Stimulated activated CD4-positive, alpha-beta T cell treated with anti-CD3 and anti-CD28 coated beads, Interleukin-4, amount 100 ng/mL, for 48 hours (primary cell): Measurements from ENCODE around the gene NFKBIE.
"Not testable (repeated sequence)": the region's sequence is repeated elsewhere in the genome, so short reads cannot be mapped to it uniquely, and the experiment has no call there.

ENCODE experiments used
- DNase-seq, 2 donors: peaks; one replicate each; pipeline ENCODE4 v3.0.0-alpha.2; 2020; ENCODE audit warnings: low read depth in 2 of 2

The NFKBIE gene

GRCh38 chr6:44265007-44265721, at the start of gene NFKBIE:
Gene NFKBIE (minus strand): TSS chr6:44265551. CDS start chr6:44265346, 205 bp downstream.
- DNase-seq = peak; percentile 91 to 96

- DNase-seq = not testable (repeated sequence)
Observed at GRCh38 chr6:44314657-44315056, 49.3 kb upstream of the NFKBIE start.

GRCh38 chr6:44312901-44313788, 47.8 kb upstream of the NFKBIE start, which contains the start of gene AARS2:
Gene AARS2 (minus strand): TSS chr6:44313347. CDS start chr6:44313323, 24 bp downstream.
- DNase-seq = peak; percentile 89 to 97

- no peak for DNase-seq
Observed at GRCh38 chr6:44311767-44312166, 46.4 kb upstream of the NFKBIE start.

- DNase-seq = no peak
Observed at GRCh38 chr6:44311304-44311703, 46.0 kb upstream of the NFKBIE start.

- DNase-seq = no peak
Observed at GRCh38 chr6:44310241-44310640, 44.9 kb upstream of the NFKBIE start.

GRCh38 chr6:44309631-44310030, 44.3 kb upstream of the NFKBIE start:
- no peak for DNase-seq

- no peak for DNase-seq
Observed at GRCh38 chr6:44309092-44309491, 43.7 kb upstream of the NFKBIE start.

- DNase-seq = no peak
Observed at GRCh38 chr6:44307217-44307616, 41.9 kb upstream of the NFKBIE start.

GRCh38 chr6:44306710-44307109, 41.4 kb upstream of the NFKBIE start:
- DNase-seq = no peak

- no peak for DNase-seq
Observed at GRCh38 chr6:44305200-44305725, 39.9 kb upstream of the NFKBIE start.

GRCh38 chr6:44304282-44305199, 39.2 kb upstream of the NFKBIE start:
- DNase-seq = peak in 1 of 2 donors; percentile 4

GRCh38 chr6:44303842-44304241, 38.5 kb upstream of the NFKBIE start:
- no peak for DNase-seq

- no peak for DNase-seq
Observed at GRCh38 chr6:44302856-44303255, 37.5 kb upstream of the NFKBIE start.

- no peak for DNase-seq
Observed at GRCh38 chr6:44301782-44302564, 36.6 kb upstream of the NFKBIE start.

GRCh38 chr6:44301106-44301505, 35.8 kb upstream of the NFKBIE start:
- DNase-seq = no peak

- no peak for DNase-seq
Observed at GRCh38 chr6:44300292-44300823, 35.0 kb upstream of the NFKBIE start.

- no peak for DNase-seq
Observed at GRCh38 chr6:44298864-44299263, 33.5 kb upstream of the NFKBIE start.

GRCh38 chr6:44298055-44298803, 32.9 kb upstream of the NFKBIE start:
- DNase-seq = no peak
